PC-9 (cell line): ENCODE results near the gene PURB. TPM values are rescaled to one million over a fixed set of nuclear protein-coding genes. Genes with fewer than 3 reads are reported as not detected.

Experiments
- BruUV-seq: library from RNA; stranded (reverse); fragments of 400-500 nt; replicated peaks from 2 replicates; lab custom pipeline; 2021; lab: Mats Ljungman, UMichigan
- CTCF ChIA-PET: fragments of 300-600 bp; sonication (Branson Sonifier 250); formaldehyde crosslinking; loops from one replicate; lab custom pipeline; 2022; ENCODE audit warnings: antibody characterized with exemption; lab: Charles Lee
- POLR2A ChIA-PET: fragments of 300-600 bp; sonication (Branson Sonifier 250); formaldehyde crosslinking; loops from one replicate; lab custom pipeline; 2022; ENCODE audit warnings: antibody characterized with exemption; ENCODE audit not compliant: unreplicated experiment; lab: Charles Lee
- DNase-seq, 2 experiments: peaks; one replicate each; pipeline versions ENCODE4 v3.0.0 to v3.0.0-alpha.2; 2015 to 2022; ENCODE audit warnings: mixed read lengths in 1 of 2
- H2AFZ ChIP-seq: fragments of 200-600 bp; sonication (generic); 2 replicates; pipeline ENCODE4 v1.8.1; 2017; ENCODE audit warnings: antibody characterized with exemption
- H3F3A ChIP-seq: fragments of 200-600 bp; sonication (generic); 2 replicates; pipeline ENCODE4 v1.8.1; 2017; ENCODE audit warnings: antibody characterized with exemption, mild to moderate bottlenecking, low read depth; ENCODE audit not compliant: insufficient read depth
- H3K27ac ChIP-seq: fragments of 200-600 bp; sonication (generic); 2 replicates; pipeline ENCODE4 v1.6.1; 2016; ENCODE audit warnings: mixed run types
- H3K27me3 ChIP-seq: fragments of 200-600 bp; sonication (generic); 2 replicates; pipeline ENCODE4 v1.6.1; 2016; ENCODE audit warnings: low read depth, mixed run types; ENCODE audit not compliant: insufficient read depth
- H3K36me3 ChIP-seq: fragments of 200-600 bp; sonication (generic); 2 replicates; pipeline ENCODE4 v1.6.1; 2016; ENCODE audit warnings: low read depth, mixed run types
- H3K4me1 ChIP-seq: fragments of 200-600 bp; sonication (generic); replicated peaks from 2 replicates; pipeline ENCODE4 v1.6.1; 2016; ENCODE audit warnings: mixed run types; ENCODE audit not compliant: insufficient read depth
- H3K4me2 ChIP-seq: fragments of 200-600 bp; sonication (generic); 2 replicates; pipeline ENCODE4 v1.6.1; 2017; ENCODE audit warnings: mixed run types
- H3K4me3 ChIP-seq: fragments of 200-600 bp; sonication (generic); 2 replicates; pipeline ENCODE4 v1.6.1; 2016; ENCODE audit warnings: mixed run types
- H3K79me2 ChIP-seq: fragments of 200-600 bp; sonication (generic); 2 replicates; pipeline ENCODE4 v1.6.1; 2017; ENCODE audit warnings: low read depth, mixed run types
- H3K9me2 ChIP-seq: fragments of 200-600 bp; sonication (generic); 2 replicates; pipeline ENCODE4 v1.8.1; 2017; ENCODE audit warnings: mild to moderate bottlenecking; ENCODE audit not compliant: insufficient read depth
- H3K9me3 ChIP-seq: fragments of 200-600 bp; sonication (generic); 2 replicates; pipeline ENCODE4 v1.8.1; 2016; ENCODE audit warnings: low read depth; ENCODE audit not compliant: insufficient read depth
- H4K20me1 ChIP-seq: fragments of 200-600 bp; sonication (generic); 2 replicates; pipeline ENCODE4 v1.8.1; 2017; ENCODE audit not compliant: insufficient read depth
- CTCF ChIP-seq: fragments of 200-600 bp; sonication (generic); conservative IDR thresholded peaks from 2 replicates; pipeline ENCODE4 v1.6.1; 2017; ENCODE audit warnings: mixed run types, antibody characterized with exemption, mild to moderate bottlenecking, moderate library complexity
- EZH2 ChIP-seq: fragments of 200-600 bp; sonication (generic); IDR thresholded peaks from 2 replicates; pipeline ENCODE4 v1.8.0; 2017; ENCODE audit warnings: antibody characterized with exemption, low read depth
- intact Hi-C: fragments of 100-400 bp; cut with micrococcal nuclease; formaldehyde crosslinking; loops from one replicate; pipeline ENCODE4 v1.10.0; 2022; ENCODE audit not compliant: unreplicated experiment
- total RNA-seq: library from RNA; stranded (reverse); gene quantifications from 2 replicates; pipeline ENCODE4 v1.2.3, GENCODE V29; 2021

The PURB gene
- total RNA-seq, 1 experiment from 2014 or later: 38.2 TPM

- Histone ChIP-seq H3K4me2 (no peak overlapping the region), H3K79me2 (no peaks in the 10 kb centered on the region), H3K4me3 (no peak overlapping the region), H2AFZ (no peak overlapping the region), H3K36me3 (no peaks in the 10 kb centered on the region), H3K9me3 (no peaks in the 10 kb centered on the region; the same call in 1 of the 2 replicates), H4K20me1 (no peaks in the 10 kb centered on the region), H3K27me3 (no peaks in the 10 kb centered on the region), H3K27ac (no peak overlapping the region), H3K4me1 (no peaks in the 10 kb centered on the region), H3F3A (0 out of 2 replicates have a peak, but pooled peaks cover 1% of the 10 kb centered on the region), H3K9me2 (no peaks in the 10 kb centered on the region)
- ChIA-PET CTCF (interaction anchor here (0.9 kb wide), 1 partner anchor 332 kb away, joined by 3 read pairs; no protein-coding TSS in a partner anchor), POLR2A (no interaction called here)
- TF ChIP-seq EZH2 (no peak), CTCF (no peak)
- DNase-seq: no peak
- intact Hi-C loops: no loop called here
- BruUV-seq: no TSS peak
These were observed 34.8 kb upstream of the PURB start for GRCh38 chr7:44920119-44920518.

DNA sequence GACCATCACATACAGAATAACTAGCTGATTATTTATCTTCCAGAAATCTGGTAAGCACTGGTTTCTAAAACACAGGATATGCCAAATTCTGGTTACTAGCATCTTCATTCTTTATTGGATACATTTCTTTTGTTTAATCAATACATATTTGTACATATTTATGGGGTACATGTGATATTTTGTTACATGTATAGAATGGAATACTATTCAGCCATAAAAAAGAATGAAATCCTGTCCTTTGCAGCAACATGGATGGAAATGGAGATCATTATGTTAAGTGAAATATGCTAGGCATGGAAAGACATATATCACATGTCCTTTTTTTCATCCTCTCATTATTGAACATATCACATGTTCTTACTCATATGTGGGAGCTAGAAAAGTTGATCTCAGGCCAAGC is 32.7 kb upstream of the PURB start:
- BruUV-seq: no TSS peak
- intact Hi-C loops: no loop called here
- POLR2A ChIA-PET: interaction anchor here (0.5 kb wide), 1 partner anchor 175 kb away, joined by 17 read pairs; no protein-coding TSS in a partner anchor

DNA sequence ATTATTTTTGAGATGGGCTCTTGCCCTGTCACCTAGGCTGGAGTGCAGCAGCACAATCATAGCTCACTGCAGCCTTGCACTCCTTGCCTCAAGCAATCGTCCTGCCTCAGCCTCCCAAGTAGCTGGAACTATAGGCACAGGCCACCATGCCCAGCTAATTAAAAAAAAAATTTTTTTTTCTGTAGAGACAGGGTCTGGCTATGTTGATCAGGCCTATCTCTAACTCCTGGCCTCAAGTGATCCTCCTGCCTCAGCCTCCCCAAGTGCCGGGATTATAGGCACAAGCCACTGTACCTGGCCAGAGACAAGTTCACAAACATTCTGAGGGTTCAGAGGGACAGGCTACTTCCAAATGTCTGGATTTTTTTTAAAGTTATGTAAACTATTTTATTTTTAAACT is 32.1 kb upstream of the PURB start:
- Histone ChIP-seq H3K9me3 (no peaks in the 10 kb centered on the region), H3K27ac (no peak overlapping the region), H3F3A (peaks cover 11% of the 10 kb centered on the region; the same call in 1 of the 2 replicates), H3K4me2 (no peak overlapping the region), H4K20me1 (no peaks in the 10 kb centered on the region), H3K9me2 (no peaks in the 10 kb centered on the region), H3K79me2 (no peaks in the 10 kb centered on the region), H2AFZ (no peak overlapping the region), H3K4me1 (peaks cover 14% of the 10 kb centered on the region), H3K36me3 (no peaks in the 10 kb centered on the region), H3K27me3 (no peaks in the 10 kb centered on the region), H3K4me3 (no peak overlapping the region)
- no TSS peak for BruUV-seq
- POLR2A ChIA-PET: interaction anchor here (0.5 kb wide), 1 partner anchor 174 kb away, joined by 17 read pairs; no protein-coding TSS in a partner anchor
- CTCF ChIA-PET: interaction anchor here (0.6 kb wide), 1 partner anchor 218 kb away, joined by 5 read pairs; no protein-coding TSS in a partner anchor
- intact Hi-C loops: no loop called here
- TF ChIP-seq EZH2 (no peak), CTCF (no peak)
- no peak for DNase-seq

More for the DNA sequence above, 32.7 kb upstream of the PURB start:
- TF ChIP-seq EZH2 (no peak), CTCF (no peak)
- Histone ChIP-seq H4K20me1 (no peaks in the 10 kb centered on the region), H3K4me1 (peaks cover 9% of the 10 kb centered on the region), H3K36me3 (no peaks in the 10 kb centered on the region), H3K27ac (no peak overlapping the region), H2AFZ (no peak overlapping the region), H3K27me3 (no peaks in the 10 kb centered on the region), H3K4me3 (no peak overlapping the region), H3K4me2 (no peak overlapping the region), H3K9me3 (no peaks in the 10 kb centered on the region), H3K79me2 (no peaks in the 10 kb centered on the region), H3K9me2 (no peaks in the 10 kb centered on the region), H3F3A (peaks cover 7% of the 10 kb centered on the region; the same call in 1 of the 2 replicates)
- CTCF ChIA-PET: no interaction called here
- no peak for DNase-seq
